Measurements from ENCODE around the gene EFHD2.

Gene EFHD2

GRCh38 chr1:15448877-15449462 lies 39.3 kb downstream of the EFHD2 start:
- ChIA-PET CTCF (interaction anchor here (0.9 to 3.7 kb wide), 2 partner anchors 17 to 126 kb away, joined by 4 to 16 read pairs; no protein-coding TSS in a partner anchor), POLR2A (no interaction called here)

GRCh38 chr1:15449567-15449966 lies 39.9 kb downstream of the EFHD2 start:
- ChIA-PET CTCF (interaction anchor here (3.7 kb wide), 1 partner anchor 18 kb away, joined by 16 read pairs; no protein-coding TSS in a partner anchor), POLR2A (no interaction called here)
- DNase-seq (ENCODE audit: extremely low spot score) = no peak
- no peak for TF ChIP-seq CTCF (IDR thresholded peaks at IDR 0.05; ENCODE audit: control extremely low read depth, extremely low read depth, low read depth, missing control alignments)

More at GRCh38 chr1:15448877-15449462, 39.3 kb downstream of the EFHD2 start:
- TF ChIP-seq CTCF (IDR thresholded peaks at IDR 0.05; ENCODE audit: control extremely low read depth, extremely low read depth, low read depth, missing control alignments) = no peak
- no peak for DNase-seq (ENCODE audit: extremely low spot score)

- POLR2A ChIA-PET = no interaction called here
- DNase-seq (ENCODE audit: extremely low spot score) = no peak
- CTCF ChIA-PET = no interaction called here
- TF ChIP-seq CTCF (IDR thresholded peaks at IDR 0.05; ENCODE audit: control extremely low read depth, extremely low read depth, low read depth, missing control alignments) = no peak
Measured at GRCh38 chr1:15451014-15451722, 41.5 kb downstream of the EFHD2 start.

- no peak for DNase-seq (ENCODE audit: extremely low spot score)
- no peak for TF ChIP-seq CTCF (IDR thresholded peaks at IDR 0.05; ENCODE audit: control extremely low read depth, extremely low read depth, low read depth, missing control alignments)
- ChIA-PET POLR2A (no interaction called here), CTCF (interaction anchor here (1.0 kb wide), 1 partner anchor 21 kb away, joined by 4 read pairs; no protein-coding TSS in a partner anchor)
Measured at GRCh38 chr1:15452216-15452615, 42.5 kb downstream of the EFHD2 start.

- POLR2A ChIA-PET = no interaction called here
- DNase-seq (ENCODE audit: extremely low spot score) = no peak
- no peak for TF ChIP-seq CTCF (IDR thresholded peaks at IDR 0.05; ENCODE audit: control extremely low read depth, extremely low read depth, low read depth, missing control alignments)
- CTCF ChIA-PET = interaction anchor here (1.0 kb wide), 1 partner anchor 21 kb away, joined by 4 read pairs; no protein-coding TSS in a partner anchor
Measured at GRCh38 chr1:15452866-15453571, 43.3 kb downstream of the EFHD2 start.

- TF ChIP-seq CTCF (IDR thresholded peaks at IDR 0.05; ENCODE audit: control extremely low read depth, extremely low read depth, low read depth, missing control alignments) = no peak
- ChIA-PET POLR2A (no interaction called here), CTCF (no interaction called here)
- DNase-seq (ENCODE audit: extremely low spot score) = no peak
Measured at GRCh38 chr1:15453734-15454133, 44.0 kb downstream of the EFHD2 start.
